HCT116 (cell line): ENCODE data around the gene ELP2.
"Not testable (repeated sequence)": the region's sequence is repeated elsewhere in the genome, so short reads cannot be mapped to it uniquely, and the experiment has no call there.

Source experiments
- CEBPB ChIP-seq: IDR thresholded peaks from 2 replicates; pipeline ENCODE4 v1.6.1; 2012; ENCODE audit warnings: low read depth
- EGR1 ChIP-seq: IDR thresholded peaks from 2 replicates; pipeline ENCODE4 v1.6.1; 2012; ENCODE audit warnings: low read depth
- EZH2 ChIP-seq: fragments of 200-600 bp; sonication (generic); IDR thresholded peaks from 2 replicates; pipeline ENCODE4 v1.6.1; 2017; ENCODE audit warnings: antibody characterized with exemption, mixed run types
- EZH2phosphoT487 ChIP-seq: fragments of 200-600 bp; IDR thresholded peaks from 2 replicates; pipeline ENCODE4 v1.6.1; 2018; ENCODE audit warnings: antibody characterized with exemption, borderline replicate concordance
- POLR2A ChIP-seq: IDR thresholded peaks from 2 replicates; pipeline ENCODE4 v1.7.0; 2011; ENCODE audit warnings: borderline replicate concordance; ENCODE audit not compliant: insufficient read depth, insufficient read length; ENCODE audit errors: extremely low read depth
- POLR2AphosphoS5 ChIP-seq: IDR thresholded peaks from 2 replicates; pipeline ENCODE4 v1.6.1; 2011; ENCODE audit warnings: mild to moderate bottlenecking, low read depth, low read length, moderate library complexity
- RAD21 ChIP-seq: IDR thresholded peaks from 2 replicates; pipeline ENCODE4 v1.6.1; 2012; ENCODE audit warnings: low read depth, mild to moderate bottlenecking
- SRF ChIP-seq: IDR thresholded peaks from 2 replicates; pipeline ENCODE4 v1.6.1; 2012; ENCODE audit warnings: low read depth
- YY1 ChIP-seq: IDR thresholded peaks from 2 replicates; pipeline ENCODE4 v1.6.1; 2011; ENCODE audit warnings: low read length, low read depth, moderate library complexity, mild to moderate bottlenecking; ENCODE audit not compliant: insufficient replicate concordance; ENCODE audit errors: extremely low read depth
- ZNF274 ChIP-seq: fragments of 200-500 bp; sonication (Bioruptor generic); IDR thresholded peaks from 2 replicates; pipeline ENCODE4 v1.6.1; 2014; ENCODE audit warnings: mild to moderate bottlenecking, low read depth, low read length, inconsistent platforms
- TF ChIP-seq, protein P1 (sequence below), 3 experiments: fragments of 200-600 bp in 1 of 3; sonication (generic) in 1 of 3; IDR thresholded peaks in 2 of 3; conservative IDR thresholded peaks in 1 of 3; 2 replicates each; pipeline ENCODE4 v1.5.1; 2012 to 2017; ENCODE audit warnings: low read depth in 2 of 3, low read length in 2 of 3, antibody characterized with exemption in 1 of 3, borderline replicate concordance in 1 of 3, control low read depth in 1 of 3, mild to moderate bottlenecking in 1 of 3, mixed read lengths in 1 of 3, mixed run types in 1 of 3, moderate library complexity in 1 of 3; ENCODE audit not compliant: insufficient read depth in 1 of 3

DNA sequence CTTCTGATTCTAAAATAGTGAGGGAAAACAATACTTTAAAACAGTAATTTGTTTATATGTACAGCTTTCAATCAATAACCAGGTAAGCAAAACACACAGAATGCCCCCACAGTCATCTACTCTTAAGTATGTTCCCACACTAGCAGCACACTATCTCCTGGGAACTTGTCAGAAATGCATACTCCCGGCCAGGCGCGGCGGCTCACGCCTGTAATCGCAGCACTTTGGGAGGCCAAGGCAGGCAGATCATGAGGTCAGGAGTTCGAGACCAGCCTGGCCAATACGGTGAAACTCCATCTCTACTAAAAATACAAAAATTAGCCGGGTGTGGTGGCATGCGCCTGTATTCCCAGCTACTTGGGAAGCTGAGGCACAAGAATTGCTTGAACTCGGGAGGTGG, 12.9 kb upstream of the ELP2 start:
- not testable (repeated sequence) for TF ChIP-seq POLR2A, YY1, ZNF274, EZH2phosphoT487, EZH2, RAD21, SRF, CEBPB, EGR1, POLR2AphosphoS5
- TF ChIP-seq, protein P1, sequence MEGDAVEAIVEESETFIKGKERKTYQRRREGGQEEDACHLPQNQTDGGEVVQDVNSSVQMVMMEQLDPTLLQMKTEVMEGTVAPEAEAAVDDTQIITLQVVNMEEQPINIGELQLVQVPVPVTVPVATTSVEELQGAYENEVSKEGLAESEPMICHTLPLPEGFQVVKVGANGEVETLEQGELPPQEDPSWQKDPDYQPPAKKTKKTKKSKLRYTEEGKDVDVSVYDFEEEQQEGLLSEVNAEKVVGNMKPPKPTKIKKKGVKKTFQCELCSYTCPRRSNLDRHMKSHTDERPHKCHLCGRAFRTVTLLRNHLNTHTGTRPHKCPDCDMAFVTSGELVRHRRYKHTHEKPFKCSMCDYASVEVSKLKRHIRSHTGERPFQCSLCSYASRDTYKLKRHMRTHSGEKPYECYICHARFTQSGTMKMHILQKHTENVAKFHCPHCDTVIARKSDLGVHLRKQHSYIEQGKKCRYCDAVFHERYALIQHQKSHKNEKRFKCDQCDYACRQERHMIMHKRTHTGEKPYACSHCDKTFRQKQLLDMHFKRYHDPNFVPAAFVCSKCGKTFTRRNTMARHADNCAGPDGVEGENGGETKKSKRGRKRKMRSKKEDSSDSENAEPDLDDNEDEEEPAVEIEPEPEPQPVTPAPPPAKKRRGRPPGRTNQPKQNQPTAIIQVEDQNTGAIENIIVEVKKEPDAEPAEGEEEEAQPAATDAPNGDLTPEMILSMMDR (IDR thresholded peaks at IDR 0.05 in 2 of 3, conservative IDR thresholded peaks at IDR 0.05 in 1 of 3; ENCODE audit: borderline replicate concordance in 1 of 3, insufficient read depth in 1 of 3, low read depth in 2 of 3, low read length in 2 of 3): not testable (repeated sequence)
